Measurements from ENCODE around the gene RUVBL2.
A peak's percentile ranks its signal among the peaks of the same experiment; 100 is the strongest.

RUVBL2 gene

DNA sequence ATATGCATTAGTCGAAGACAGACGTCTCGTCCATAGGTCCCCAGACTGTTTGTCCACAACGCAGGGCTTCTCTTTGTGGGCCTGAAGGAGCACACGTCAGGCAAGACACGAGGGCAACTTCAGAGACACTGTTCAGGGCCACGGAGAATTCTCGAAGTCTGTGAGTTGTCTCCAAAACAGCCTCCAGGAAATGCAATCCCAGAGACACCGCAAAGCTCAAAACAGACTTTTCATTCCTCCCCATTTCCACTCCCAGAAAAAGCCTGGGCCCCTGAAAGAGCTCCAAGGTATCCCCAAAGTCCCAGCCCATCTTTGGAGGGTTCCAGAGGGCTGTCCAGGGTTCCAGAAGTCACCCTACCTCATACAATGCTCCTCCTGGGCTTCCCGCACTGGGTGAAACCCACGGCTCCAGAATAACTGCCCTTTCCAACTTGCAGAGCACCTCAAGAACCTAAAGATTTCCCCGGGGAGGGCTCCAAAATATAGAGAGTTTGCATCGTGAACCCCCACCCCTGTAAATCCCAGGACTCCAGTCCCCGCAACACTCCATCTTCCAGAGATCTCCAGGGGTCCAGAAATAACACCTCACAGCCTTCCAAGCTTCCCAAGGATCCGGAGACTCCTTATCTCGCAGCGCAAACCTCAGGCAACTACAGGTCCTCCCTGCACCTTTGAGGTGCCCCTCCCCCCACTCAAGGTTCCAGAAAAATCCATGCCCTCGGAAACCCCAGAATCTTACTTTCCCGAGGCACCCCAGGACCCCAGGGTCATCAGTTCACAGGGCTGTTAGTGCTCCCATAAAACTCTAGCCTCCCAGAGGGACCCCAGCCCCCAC is 29.3 kb upstream of the RUVBL2 start:
- DNase-seq = peak in 1 of 2 experiments; percentile 39

DNA sequence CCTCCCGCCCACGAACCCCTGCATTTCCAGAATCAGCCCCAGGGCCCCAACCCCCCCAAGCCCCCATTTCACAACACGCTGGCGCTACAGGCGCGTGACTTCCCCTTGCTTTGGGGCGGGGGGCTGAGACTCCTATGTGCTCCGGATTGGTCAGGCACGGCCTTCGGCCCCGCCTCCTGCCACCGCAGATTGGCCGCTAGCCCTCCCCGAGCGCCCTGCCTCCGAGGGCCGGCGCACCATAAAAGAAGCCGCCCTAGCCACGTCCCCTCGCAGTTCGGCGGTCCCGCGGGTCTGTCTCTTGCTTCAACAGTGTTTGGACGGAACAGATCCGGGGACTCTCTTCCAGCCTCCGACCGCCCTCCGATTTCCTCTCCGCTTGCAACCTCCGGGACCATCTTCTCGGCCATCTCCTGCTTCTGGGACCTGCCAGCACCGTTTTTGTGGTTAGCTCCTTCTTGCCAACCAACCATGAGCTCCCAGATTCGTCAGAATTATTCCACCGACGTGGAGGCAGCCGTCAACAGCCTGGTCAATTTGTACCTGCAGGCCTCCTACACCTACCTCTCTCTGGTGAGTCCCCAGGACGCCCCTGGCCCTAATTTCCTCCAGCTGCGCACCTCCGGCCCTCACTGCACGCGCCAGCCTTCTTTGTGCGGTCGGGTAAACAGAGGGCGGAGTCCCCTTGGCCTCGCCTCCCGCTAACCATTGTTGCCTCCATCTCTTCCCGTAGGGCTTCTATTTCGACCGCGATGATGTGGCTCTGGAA is 28.5 kb upstream of the RUVBL2 start, which contains the start of gene FTL:
FTL (plus strand) TSS at position 270 of the 766 bp plus-strand sequence; CDS start at position 469, 199 bp downstream.
- DNase-seq = peak; percentile 93 to 96

DNA sequence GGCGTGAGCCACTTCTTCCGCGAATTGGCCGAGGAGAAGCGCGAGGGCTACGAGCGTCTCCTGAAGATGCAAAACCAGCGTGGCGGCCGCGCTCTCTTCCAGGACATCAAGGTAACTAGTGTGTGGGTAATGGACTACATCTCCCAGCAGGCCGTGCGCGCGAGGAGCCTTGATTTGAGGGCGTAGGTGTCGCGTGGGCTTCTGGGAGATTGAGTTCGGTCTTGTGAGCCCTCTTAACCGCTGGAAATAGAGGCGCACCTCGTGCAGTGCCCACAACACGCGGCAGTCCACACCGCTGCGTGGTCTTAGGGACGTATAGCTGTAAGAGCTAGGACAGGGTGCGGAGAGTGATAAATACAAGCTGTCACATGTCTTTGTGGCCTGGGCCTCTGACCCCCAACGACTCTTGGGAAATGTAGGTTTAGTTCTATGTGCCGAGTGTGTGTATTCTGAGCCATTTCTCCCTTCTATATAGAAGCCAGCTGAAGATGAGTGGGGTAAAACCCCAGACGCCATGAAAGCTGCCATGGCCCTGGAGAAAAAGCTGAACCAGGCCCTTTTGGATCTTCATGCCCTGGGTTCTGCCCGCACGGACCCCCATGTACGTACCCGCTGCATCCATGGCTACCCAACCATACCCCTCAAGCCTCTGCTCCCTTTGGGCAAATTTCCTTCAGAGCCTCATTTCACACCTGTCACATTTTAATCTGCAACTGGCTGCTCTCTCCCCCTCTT is 27.7 kb upstream of the RUVBL2 start:
- DNase-seq = peak; percentile 91 to 93

DNA sequence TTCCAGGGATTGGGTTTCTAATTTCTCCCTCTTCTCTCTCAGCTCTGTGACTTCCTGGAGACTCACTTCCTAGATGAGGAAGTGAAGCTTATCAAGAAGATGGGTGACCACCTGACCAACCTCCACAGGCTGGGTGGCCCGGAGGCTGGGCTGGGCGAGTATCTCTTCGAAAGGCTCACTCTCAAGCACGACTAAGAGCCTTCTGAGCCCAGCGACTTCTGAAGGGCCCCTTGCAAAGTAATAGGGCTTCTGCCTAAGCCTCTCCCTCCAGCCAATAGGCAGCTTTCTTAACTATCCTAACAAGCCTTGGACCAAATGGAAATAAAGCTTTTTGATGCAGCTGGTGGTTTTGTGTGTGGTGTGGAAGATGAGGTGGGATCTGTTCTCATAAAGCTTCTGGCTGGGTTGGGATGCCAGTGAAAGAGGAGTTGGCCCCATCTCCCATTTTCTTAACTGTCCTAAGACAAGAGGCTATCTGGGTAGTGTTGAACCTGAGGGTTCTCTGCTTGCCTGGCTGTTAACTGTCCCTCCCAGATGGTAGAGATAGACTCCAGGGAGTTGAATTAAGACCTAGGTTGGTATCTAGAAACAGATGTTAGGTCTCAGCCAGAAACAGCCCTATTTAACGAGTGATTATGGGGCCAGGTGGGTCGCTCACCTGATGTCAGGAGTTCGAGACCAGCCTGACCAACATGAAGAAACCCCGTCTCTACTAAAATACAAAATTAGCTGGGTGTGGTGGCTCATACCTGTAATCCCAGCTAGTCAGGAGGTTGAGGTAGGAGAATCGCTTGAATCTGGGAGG is 26.9 kb upstream of the RUVBL2 start:
- no peak for DNase-seq

DNA sequence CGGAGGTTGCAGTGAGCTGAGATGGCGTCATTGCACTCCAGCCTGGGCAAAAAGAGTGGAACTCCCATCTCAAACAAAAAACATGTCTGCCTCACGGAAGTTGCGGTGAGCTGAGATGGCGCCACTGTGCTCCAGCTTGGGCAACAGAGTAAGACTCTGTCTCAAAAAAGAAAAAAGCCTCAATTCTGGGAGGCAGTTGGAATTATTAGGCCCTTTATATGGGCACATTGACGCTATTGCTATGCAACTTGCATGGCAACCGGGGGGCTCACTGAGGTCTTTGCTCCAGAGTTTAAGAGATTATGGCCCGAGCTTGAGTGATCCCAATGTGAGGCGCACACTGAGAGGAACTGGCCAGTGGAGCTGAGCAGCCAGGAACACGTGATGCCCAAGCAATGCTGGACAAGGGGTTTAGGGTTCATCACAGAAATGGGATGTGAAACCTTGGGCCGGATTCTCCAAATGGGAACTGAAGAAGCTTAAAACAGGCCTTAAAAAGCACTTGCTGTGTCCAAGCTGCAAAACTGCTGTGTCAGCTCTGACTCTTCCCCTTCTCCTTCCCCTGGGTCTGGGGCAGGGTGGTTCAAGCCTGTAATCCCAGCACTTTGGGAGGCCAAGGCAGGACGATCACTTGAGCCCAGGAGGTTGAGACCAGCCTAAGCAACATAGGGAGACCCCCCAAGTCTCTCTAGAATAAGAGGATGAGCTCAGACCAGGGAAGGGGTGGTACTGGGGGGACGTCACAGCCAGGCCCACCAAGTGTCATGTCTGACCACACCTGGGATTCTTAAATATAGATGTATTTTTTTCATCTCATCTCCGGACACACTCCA is 26.1 kb upstream of the RUVBL2 start:
- DNase-seq = no peak

DNA sequence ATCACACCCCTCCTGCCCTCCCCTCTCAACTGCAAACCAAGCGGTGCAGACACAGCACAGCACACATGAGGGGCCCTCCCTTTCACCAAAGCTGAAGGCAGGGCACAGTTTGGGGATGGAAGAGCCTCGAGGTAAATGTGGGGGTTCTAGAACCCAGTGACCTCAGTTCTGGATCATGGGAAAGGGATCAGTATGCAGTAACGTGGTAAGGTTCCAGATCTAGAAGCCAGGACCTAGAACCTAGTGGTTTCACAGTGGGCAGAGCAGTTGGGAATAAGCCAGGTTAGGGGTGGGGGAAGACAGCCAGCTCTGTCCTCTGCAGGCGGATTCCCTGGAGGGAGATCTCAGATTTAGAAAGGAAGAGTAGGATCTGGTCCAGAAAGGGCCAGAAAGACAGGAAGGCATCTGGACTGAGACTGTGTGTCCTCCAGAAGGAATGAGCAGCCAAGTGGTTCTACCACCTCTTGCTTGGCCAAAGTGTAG is 25.5 kb upstream of the RUVBL2 start:
- DNase-seq = no peak

DNA sequence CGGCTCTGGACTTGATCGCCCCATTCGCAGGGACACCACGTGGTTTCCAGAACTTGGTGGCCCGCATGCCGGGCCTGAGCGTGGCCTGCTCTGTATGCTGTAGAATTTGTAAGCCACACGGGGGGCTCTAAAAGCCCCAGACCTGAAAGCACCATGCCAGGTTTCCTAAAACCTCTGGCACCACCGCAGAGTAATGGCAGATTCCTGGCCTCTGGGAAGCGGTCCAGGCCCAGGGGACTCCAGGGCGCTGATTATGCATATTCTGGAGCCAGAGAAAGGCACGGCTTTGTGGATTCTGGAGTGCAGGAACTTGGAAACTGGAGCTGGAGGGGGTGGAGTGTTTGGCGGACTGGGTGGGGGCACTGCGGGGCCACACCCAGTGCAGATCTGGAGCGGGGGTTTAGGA is 24.9 kb upstream of the RUVBL2 start:
- no peak for DNase-seq

DNA sequence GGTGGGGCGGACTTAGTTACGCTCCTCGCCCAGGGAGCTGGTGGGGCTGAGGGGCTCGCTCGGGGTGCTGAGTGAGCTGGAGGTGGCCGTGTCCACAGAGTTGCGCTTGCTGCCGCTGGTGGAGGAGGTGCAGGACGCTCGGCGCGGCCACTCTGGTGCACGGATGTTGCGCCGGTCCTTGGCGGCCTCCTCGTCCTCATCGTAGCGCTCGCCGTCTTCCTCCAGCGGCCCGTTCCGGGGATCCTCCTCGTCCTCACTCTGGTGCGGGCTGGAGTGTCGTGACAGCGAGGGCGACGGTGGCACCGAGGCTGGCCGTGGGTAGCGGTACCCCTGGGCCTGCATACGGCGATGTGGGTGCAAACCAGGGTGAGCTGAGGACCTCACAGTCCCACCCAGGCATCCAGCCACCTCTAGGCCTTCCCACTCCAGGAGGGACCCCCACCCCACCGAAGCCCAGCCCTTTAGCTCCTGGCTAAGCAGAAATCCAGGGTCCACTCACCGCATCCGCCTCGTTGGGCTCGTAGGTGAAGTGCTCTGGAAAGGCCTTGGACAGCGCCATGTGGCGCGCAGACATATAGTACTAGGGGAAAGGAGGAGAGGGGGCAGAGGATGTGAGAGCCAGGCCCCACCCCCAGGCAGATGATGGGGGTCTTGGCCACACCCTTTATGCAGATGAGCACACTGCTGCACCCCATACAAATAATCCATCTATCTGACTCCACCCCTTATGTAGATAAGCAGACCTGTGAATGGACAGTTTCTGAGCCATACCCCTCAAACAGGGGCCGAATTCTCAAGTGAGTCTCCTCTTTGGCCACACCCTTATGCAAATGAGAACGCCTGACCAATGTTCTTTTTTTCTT is 24.2 kb upstream of the RUVBL2 start:
- no peak for DNase-seq

DNA sequence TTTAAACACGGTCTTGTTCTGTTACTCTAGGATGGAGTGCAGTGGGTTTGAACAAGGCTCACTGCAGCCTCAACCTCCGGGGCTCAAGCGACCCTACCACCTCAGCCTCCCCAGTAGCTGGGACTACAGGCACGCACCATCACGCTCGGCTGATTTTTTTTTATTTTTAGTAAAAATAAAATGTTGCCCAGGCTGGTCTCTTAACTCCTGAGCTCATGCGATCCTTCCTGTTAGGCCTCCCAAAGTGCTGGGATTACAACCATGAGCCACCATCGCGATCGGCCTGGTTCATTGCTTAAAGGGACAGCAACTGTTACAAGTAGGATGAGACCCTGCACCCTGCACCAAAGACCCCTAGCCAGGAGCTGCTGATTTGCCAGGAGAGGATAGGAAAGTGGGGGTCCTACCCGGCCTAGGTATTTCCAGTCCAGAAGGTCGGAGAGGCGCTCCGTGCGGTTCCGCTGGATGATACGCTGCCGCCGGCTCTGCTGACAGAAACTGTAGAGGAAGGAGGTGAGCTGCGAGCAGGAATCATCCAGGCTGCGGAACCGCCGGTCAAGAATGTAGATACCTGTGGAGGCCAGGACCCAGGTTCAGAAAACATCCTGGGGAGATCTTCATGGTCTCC is 23.4 kb upstream of the RUVBL2 start:
- no peak for DNase-seq

DNA sequence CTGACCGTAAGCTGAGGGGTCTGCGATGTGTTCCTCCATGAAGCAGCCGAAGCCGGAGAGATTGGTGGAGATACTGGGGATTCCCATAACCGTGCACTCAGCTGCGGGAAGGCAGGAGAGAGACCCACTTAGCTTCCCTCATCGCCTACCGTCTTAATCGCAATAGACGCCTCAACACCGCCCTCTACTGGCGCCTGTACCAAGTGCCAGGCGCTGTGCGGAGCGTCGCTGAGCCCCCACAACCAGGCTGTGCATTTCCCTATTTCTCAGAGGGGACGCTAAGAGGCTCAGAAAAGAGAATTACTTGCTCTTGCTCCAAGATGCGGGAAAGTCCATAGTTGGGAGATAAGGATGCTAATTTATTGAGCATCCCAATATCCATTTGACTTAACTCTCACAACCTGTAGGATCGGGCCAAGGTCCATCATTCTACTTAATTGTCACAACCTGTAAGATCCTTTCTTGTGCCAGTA is 22.7 kb upstream of the RUVBL2 start:
- DNase-seq = peak; percentile 88 to 89

DNA sequence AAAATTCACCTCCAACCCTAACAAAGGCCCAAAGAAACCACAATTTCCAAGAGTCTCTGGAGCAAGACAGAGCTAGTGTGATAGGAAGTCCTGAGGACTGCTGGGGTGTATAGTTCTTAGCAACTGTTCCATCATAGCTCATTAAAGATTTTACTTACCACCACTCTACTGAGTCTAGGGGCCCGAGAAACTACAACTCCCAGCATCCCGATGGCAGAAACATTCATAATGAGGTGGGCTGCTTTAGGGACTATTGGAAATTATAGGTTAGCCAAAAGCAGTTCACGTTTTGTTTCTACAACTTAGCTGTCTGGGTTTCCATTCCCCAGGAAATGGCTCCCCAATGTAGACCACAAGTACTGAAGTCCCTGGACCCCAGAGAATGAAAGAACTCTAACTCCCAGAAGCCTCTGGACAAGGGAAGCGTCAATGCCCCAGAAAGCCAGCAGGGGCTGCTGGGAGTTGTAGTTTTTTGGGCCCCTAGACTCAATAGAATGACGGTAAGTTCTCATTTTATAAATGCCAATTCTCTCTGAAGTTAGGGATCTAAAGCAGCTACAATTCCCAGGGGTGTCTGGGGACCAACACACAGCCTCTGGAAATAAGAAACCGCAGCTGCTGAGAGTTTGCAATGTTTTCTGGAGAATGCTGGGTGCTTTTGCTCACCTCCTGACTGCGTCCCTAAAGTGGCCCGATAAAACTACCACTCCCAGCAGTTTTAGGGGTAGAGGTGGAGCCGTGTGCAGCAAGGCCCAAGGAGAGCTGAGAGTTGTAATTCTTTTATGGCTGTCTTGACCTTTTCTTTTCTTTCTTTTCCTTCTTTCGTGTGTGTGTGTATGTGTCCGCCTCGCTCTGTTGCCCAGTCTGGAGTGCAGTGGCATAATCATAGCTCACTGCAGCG is 17.5 kb upstream of the RUVBL2 start:
- no peak for DNase-seq

DNA sequence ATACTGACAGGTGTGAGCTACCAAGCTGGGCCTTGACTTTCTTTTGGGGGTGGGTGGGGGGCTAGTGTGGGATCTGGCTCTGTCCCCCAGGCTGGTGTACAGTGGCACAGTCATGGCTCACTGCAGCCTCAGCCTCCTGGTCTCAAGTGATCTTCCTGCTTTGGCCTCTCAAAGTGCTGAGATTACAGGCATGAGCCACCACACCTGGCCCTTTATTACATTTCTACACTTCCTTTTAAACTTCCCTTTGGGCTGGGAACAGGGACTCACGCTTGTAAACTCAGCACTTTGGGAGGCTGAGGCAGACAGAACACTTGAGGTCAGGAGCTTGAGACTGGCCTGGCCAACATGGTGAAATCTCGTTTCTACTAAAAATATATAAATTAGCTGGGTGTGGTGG is 16.6 kb upstream of the RUVBL2 start:
- DNase-seq = no peak

DNA sequence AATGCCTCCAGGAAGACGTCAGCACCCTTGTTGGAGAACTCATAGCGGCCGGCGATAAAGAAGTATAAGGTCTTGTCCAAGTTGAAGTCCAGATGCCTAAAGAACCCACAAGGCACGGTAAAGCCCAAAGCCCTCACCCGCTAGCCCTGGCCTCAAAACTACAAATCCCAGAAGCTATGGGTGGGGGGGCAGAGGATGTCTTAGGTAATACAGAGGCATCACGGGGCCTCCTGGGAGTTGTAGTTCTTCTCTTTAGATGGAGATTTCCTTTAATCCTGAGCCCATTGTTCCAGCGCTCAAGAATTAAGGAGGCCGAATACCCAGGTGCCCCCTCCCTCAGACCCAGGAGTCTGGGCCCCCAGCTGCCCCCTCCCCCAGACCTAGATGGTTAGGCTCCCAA is 11.4 kb upstream of the RUVBL2 start:
- DNase-seq = no peak

DNA sequence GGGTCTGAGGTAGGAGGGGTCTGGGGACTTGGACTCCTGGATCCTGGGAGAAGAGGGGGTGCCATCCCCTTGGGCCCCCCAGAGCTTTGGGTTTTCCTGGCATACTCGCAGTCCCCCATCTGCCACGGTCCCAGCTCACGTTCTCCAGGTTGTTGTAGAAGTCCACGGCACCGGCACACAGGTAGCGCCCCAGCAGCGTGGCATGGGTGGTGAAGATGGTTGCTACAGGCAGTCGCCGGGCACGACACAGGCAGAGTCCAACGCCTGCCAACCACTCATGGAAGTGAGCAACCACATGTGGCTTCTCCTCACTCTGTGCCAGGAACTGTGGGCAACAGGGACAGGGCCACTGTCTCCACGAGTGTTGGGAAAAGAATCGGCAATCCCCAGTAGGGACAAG is 8.0 kb upstream of the RUVBL2 start:
- no peak for DNase-seq

DNA sequence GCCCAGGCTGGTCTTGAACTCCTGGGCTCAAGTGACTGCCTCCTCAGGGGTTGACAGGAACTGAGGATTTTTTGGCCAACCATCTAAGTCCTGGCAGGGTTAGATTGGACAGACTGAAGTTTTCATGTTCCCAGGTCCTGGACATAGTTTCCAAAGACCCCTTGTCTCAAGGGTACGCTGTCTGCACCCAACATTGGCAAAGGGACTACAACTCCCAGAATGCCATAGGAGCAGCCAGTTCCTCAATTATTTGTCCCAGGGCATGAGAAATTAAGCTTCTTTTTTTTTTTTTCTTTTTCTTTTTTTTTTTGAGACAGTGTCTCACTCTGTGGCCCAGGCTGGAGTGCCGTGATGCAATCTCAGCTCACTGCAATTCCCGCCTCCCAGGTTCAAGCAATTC is 7.5 kb upstream of the RUVBL2 start:
- DNase-seq = no peak

DNA sequence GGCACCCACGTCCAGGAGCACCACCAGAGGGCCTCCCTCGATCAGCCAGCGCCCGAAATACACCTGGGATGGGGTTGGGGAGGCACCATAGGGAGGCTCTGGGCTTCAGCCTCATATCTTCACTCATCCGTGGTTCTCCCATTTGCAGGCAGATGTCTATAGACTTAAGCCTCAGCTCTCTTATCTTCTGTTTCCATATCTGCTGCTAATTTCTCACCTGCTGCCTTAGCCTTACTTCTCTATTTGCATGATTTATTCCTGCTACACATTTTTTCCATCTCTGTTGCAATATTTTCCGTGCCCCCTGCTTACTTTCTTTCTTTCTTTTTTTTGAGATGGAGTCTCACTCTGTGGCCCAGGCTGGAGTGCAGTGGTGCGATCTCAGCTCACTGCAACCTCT is 6.4 kb upstream of the RUVBL2 start:
- no peak for DNase-seq

DNA sequence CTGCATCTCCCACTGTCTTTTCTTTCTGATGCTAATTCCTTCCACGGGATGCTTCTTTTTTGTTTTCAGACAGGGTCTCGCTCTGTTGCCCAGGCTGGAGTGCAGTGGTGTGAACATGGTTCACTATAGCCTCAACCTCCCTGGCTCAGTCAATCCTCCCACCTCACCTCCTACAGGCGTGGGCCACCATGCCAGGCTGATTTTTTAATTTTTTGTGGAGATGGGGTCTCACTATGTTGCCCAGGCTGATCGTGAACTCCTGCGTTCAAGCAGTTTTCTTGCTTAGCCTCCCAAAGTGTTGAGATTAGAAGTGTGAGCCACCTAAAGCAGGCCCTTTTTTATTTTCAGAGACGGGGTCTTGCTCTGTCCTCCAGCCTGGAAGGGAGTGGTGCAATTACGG is 5.4 kb upstream of the RUVBL2 start:
- DNase-seq = no peak

DNA sequence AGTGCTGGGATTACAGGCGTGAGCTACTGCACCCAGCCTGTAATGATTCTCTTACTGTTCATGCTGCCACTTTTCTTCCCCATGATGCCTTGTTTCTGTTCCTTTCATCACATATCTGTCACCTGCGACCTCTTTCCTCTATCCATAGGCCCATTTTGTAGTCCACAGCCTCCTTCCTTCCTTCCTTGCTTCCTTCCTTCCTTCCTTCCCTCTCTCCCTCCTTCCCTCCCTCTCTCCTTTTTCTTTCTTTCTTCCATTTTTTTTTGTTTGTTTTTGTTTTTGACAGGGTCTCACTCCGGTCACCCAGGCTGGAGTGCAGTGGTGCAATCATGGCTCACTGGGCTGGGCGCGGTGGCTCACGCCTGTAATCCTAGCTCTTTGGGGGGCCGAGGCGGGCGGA is 4.8 kb upstream of the RUVBL2 start:
- no peak for DNase-seq

All from activated CD4-positive, alpha-beta T cell treated with anti-CD3 and anti-CD28 coated beads, Interleukin-2, amount 50 U/mL, for 48 hours (primary cell).